ENCODE results near the gene MTMR11. TPM values are rescaled to one million over a fixed set of nuclear protein-coding genes. Genes with fewer than 3 reads are reported as not detected.

Gene MTMR11
- total and polyA plus RNA-seq, 2 experiments from 2014 or later: 34.0 to 37.0 TPM

DNA sequence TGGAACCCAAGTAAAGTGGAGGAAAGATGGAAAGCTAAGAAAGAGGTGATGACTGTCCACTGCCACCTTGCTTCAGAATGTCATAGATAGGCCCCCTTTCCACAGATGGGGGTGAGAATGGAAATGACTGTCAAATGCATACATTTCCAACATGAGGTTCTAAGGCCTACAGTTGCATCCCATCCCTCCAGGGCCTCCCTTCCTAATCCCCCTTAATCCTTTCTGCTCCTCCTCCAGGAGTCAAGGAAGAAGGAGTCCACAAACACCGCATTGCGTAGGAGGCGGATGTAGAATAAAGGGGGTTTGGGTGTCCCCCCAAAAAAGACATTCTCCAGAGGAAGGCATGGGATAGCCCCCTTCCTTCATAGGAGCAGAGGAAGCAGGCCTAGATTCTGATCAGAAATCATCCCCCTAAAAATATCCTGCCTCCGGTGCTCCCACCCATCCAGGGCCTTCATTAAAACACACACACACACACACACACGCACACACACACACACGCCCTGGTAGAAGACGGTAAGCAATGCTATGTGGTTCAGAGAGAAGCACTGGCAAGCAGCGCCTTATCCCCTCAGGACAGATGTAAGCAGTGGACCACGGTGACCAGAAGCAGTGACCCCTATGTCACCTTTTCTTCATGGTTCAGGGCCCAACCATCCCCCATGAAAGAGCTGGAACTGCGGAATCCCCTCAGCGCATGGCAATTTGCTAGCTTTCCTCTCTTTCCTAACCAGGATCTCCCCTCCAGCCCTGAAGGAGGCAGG is 21.1 kb downstream of the MTMR11 start:
- Histone ChIP-seq H2AFZ (no peak overlapping the region), H3K4me1 (ENCODE audit: insufficient read depth) (peaks cover 8% of the 10 kb centered on the region), H3K4me3 (no peak overlapping the region), H4K20me1 (ENCODE audit: insufficient read depth, poor library complexity, severe bottlenecking) (no peaks in the 10 kb centered on the region), H3K27ac (no peak overlapping the region), H3K36me3 (replicated peaks; ENCODE audit: insufficient read depth, low read depth) (no peaks in the 10 kb centered on the region), H3K27me3 (no peaks in the 10 kb centered on the region), H3K9me2 (replicated peaks; ENCODE audit: insufficient read depth) (no peaks in the 10 kb centered on the region), H3K9me3 (ENCODE audit: low read depth) (no peaks in the 10 kb centered on the region), H3K4me2 (peak overlapping the region; percentile 92), H3K79me2 (no peaks in the 10 kb centered on the region)
- no peak for TF ChIP-seq EZH2 (IDR thresholded peaks at IDR 0.05; ENCODE audit: borderline replicate concordance)
- TF ChIP-seq, protein P1, sequence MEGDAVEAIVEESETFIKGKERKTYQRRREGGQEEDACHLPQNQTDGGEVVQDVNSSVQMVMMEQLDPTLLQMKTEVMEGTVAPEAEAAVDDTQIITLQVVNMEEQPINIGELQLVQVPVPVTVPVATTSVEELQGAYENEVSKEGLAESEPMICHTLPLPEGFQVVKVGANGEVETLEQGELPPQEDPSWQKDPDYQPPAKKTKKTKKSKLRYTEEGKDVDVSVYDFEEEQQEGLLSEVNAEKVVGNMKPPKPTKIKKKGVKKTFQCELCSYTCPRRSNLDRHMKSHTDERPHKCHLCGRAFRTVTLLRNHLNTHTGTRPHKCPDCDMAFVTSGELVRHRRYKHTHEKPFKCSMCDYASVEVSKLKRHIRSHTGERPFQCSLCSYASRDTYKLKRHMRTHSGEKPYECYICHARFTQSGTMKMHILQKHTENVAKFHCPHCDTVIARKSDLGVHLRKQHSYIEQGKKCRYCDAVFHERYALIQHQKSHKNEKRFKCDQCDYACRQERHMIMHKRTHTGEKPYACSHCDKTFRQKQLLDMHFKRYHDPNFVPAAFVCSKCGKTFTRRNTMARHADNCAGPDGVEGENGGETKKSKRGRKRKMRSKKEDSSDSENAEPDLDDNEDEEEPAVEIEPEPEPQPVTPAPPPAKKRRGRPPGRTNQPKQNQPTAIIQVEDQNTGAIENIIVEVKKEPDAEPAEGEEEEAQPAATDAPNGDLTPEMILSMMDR (IDR thresholded peaks at IDR 0.05; ENCODE audit: poor library complexity): no peak
- TF ChIP-seq EZH2phosphoT487 (IDR thresholded peaks at IDR 0.05; ENCODE audit: low read depth, severe bottlenecking, unreplicated experiment): no peak
- WGBS (ENCODE audit: low lambda C conversion rate, missing lambda C conversion rate): 80% methylated on average over 11 of the region's 11 CpGs
- no peak for DNase-seq (ENCODE audit: low spot score)

DNA sequence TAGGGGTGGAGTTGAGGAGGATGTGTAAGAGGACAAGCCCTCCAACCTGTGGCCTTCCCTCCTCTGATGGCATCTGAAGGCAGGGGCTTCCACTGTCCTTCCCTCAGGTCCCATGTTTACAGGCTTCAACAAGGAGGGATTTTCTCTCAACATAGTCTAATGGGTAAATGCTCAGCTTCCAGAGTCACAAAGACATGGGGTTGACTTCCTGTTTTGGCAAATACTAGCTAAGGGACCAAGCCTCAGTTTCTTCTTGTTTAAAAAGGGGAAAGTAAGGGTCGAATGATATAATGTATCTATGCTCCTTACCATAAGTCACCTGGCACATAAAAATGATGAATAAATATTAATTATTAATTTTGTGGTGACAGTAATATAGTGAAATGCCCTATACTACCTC is 22.1 kb downstream of the MTMR11 start:
- TF ChIP-seq EZH2 (IDR thresholded peaks at IDR 0.05; ENCODE audit: borderline replicate concordance) (no peak), EZH2phosphoT487 (IDR thresholded peaks at IDR 0.05; ENCODE audit: low read depth, severe bottlenecking, unreplicated experiment) (no peak)
- TF ChIP-seq, protein P1 (IDR thresholded peaks at IDR 0.05; ENCODE audit: poor library complexity): no peak
- no peak overlapping the region for H2AFZ ChIP-seq
- no peaks in the 10 kb centered on the region for H4K20me1 ChIP-seq (ENCODE audit: insufficient read depth, poor library complexity, severe bottlenecking)
- H3K27me3 ChIP-seq: no peaks in the 10 kb centered on the region
- H3K9me2 ChIP-seq (replicated peaks; ENCODE audit: insufficient read depth): no peaks in the 10 kb centered on the region
- 91% methylated on average over 1 of the region's 1 CpG for WGBS (ENCODE audit: low lambda C conversion rate, missing lambda C conversion rate)
- H3K36me3 ChIP-seq (replicated peaks; ENCODE audit: insufficient read depth, low read depth): no peaks in the 10 kb centered on the region
- H3K79me2 ChIP-seq: no peaks in the 10 kb centered on the region
- H3K27ac ChIP-seq: no peak overlapping the region
- peaks cover 8% of the 10 kb centered on the region for H3K4me1 ChIP-seq (ENCODE audit: insufficient read depth)
- no peak for DNase-seq (ENCODE audit: low spot score)
- H3K4me3 ChIP-seq: no peak overlapping the region
- no peaks in the 10 kb centered on the region for H3K9me3 ChIP-seq (ENCODE audit: low read depth)
- no peak overlapping the region for H3K4me2 ChIP-seq

DNA sequence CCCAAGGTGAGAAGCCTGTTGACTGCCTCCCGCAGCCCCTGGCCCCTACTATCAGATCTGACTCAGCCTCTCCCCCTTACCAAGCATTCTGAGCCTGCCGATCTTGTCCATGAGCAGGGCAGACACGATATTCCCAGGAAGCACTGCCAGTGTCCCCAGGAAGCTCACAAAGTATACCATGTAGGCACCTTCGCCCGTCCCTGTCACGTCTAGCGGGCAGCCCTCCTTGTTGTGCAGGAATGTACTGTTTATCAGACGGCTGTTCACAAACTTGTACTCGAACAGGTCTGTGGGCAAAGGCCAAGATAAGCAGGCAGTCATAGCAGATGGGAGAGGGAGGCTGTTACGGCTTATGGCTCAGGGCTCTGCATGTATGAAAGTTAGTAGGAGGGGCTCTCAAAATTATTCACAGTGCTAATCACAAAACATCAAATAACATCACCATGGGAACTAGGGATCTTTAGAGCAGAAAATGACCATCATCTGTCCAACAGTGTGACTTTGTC is 30.1 kb downstream of the MTMR11 start:
- 66% methylated on average over 10 of the region's 10 CpGs for WGBS (ENCODE audit: low lambda C conversion rate, missing lambda C conversion rate)
- Histone ChIP-seq H3K79me2 (no peaks in the 10 kb centered on the region), H3K4me2 (no peak overlapping the region), H3K4me3 (no peak overlapping the region), H3K27ac (peak overlapping the region; percentile 55), H3K9me3 (ENCODE audit: low read depth) (no peaks in the 10 kb centered on the region), H3K36me3 (replicated peaks; ENCODE audit: insufficient read depth, low read depth) (no peaks in the 10 kb centered on the region), H2AFZ (no peak overlapping the region), H3K4me1 (ENCODE audit: insufficient read depth) (no peaks in the 10 kb centered on the region), H3K27me3 (no peaks in the 10 kb centered on the region), H4K20me1 (ENCODE audit: insufficient read depth, poor library complexity, severe bottlenecking) (no peaks in the 10 kb centered on the region), H3K9me2 (replicated peaks; ENCODE audit: insufficient read depth) (no peaks in the 10 kb centered on the region)
- no peak for DNase-seq (ENCODE audit: low spot score)
- TF ChIP-seq, protein P1 (IDR thresholded peaks at IDR 0.05; ENCODE audit: poor library complexity): no peak
- TF ChIP-seq EZH2phosphoT487 (IDR thresholded peaks at IDR 0.05; ENCODE audit: low read depth, severe bottlenecking, unreplicated experiment) (no peak), EZH2 (IDR thresholded peaks at IDR 0.05; ENCODE audit: borderline replicate concordance) (no peak)
